Erythroblast (primary cell): ENCODE measurements around the gene FAM117A.

Experiments
- DNase-seq, 2 experiments: peaks; one replicate each; lab custom pipeline; 2025; lab: John Stamatoyannopoulos, UW
- GATA1 ChIP-seq: IDR thresholded peaks from 2 replicates; pipeline ENCODE4 v1.6.1; 2011; ENCODE audit warnings: low read depth, mild to moderate bottlenecking, control low read depth, low read length, moderate library complexity
- POLR2A ChIP-seq: IDR thresholded peaks from 2 replicates; pipeline ENCODE4 v1.6.1; 2011; ENCODE audit warnings: mild to moderate bottlenecking, low read length

The FAM117A gene, protein sequence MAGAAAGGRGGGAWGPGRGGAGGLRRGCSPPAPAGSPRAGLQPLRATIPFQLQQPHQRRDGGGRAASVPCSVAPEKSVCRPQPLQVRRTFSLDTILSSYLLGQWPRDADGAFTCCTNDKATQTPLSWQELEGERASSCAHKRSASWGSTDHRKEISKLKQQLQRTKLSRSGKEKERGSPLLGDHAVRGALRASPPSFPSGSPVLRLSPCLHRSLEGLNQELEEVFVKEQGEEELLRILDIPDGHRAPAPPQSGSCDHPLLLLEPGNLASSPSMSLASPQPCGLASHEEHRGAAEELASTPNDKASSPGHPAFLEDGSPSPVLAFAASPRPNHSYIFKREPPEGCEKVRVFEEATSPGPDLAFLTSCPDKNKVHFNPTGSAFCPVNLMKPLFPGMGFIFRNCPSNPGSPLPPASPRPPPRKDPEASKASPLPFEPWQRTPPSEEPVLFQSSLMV

DNA sequence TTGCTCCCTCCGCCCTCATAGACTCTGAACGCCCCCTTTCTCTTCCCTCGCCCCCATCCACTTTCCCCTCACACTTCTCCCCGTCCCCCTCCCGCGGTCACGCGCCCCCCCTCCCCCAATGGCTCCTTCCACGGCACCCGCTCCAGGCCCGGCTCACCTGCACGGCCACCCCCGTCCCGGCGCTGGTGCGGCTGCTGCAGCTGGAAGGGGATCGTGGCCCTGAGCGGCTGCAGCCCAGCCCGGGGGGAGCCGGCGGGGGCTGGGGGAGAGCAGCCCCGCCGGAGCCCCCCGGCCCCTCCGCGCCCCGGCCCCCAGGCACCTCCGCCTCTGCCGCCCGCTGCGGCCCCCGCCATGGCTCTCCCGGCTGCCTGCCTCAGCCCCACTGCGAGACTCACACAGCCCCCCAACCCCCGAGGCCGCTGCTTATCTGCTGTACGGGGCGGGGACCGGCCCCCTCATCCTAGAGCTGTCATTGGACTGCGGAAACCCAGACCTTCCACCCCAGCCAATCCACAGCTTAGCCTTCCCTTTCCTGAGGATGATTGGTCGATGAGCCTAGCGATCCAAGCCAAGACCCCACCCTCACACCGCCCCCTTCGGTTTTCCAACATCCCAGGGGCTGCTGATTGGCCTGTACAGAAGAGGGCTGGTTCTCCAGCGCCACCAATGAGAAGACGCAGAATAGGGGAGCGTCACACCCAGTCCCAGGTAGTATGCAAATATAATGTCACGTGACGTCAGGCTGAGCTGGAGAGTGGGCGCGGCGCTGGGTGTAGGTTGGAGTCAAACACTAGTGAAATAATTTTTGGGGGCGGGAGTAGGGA lies at the start of gene FAM117A:
TSS of gene FAM117A (minus strand) at position 397 of the 824 bp plus-strand sequence. CDS start at position 353, 44 bp downstream.
- DNase-seq, result peak; percentile 99 to 100
- TF ChIP-seq POLR2A, result peak; percentile 76
- TF ChIP-seq GATA1, result no peak

DNA sequence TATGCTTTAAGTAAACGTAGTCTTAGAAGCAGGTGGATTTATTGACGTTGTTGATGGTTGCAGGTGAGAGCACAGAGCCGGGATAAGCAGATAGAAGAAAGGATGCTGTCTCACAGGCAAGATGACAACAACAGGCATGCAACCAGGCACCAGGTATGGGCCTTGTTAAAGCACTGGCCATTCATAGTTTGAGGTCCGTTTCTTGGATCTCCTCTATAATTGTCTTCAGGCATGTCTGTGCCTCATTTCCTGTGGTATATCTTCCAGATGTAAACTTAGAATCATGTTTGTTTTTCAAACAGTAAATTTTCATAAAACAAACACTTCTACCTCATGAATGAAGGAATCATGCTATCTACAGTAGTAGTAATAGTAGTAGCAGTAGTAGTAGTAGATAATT lies 45.1 kb upstream of the FAM117A start:
- no peak for DNase-seq
- no peak for TF ChIP-seq POLR2A
- no peak for TF ChIP-seq GATA1

DNA sequence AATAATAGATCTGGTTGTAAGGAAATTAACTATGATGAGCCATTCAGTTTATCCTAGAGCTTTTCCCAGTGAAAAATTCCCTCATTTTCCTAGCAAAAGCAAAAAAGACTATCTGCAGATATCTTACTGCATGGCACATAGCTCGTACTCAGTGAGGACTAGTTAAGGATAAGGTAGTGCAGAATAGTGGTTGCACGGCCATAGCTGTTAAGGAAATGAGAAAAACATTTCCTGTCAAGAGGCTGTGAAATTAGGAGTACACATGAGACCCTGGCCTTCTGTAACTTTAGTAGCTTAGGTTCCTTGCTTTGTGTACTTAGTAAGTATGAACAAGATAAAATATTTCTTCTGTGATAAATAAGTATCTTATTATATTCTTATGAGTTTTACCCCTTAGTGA lies 34.8 kb upstream of the FAM117A start:
- DNase-seq, result no peak
- TF ChIP-seq POLR2A, result no peak
- no peak for TF ChIP-seq GATA1

DNA sequence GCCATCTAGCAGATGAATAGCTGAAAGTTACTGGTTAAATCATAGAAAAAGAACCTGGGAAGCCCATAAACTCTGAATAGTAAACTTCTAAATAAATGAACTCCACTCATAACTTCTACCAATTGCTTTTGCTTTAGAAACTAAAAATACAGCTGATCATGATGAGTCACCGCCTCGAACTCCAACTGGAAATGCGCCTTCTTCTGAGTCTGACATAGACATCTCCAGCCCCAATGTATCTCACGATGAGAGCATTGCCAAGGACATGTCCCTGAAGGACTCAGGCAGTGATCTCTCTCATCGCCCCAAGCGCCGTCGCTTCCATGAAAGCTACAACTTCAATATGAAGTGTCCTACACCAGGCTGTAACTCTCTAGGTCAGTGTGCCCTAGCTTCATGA lies 34.3 kb upstream of the FAM117A start:
- TF ChIP-seq POLR2A (no peak), GATA1 (no peak)
- DNase-seq, result peak in 1 of 2 experiments; percentile 26

DNA sequence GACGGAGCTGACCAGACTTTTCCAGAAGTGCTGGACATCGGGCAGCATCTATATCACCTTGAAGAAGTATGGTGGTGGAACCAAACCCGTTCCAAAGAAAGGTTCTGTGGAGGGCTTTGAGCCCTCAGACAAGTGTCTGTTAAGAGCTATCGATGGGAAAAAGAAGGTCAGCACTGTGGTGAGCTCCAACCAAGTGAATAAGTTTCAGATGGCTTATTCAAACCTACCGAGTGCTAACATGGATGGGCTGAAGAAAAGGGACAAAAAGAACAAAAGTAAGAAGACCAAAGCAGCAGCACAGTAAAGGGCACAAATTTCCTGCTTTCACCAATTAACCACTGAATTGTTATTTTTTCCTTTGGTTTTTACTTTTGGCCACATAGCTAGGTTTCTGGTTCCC lies 31.4 kb upstream of the FAM117A start:
- TF ChIP-seq GATA1 (no peak), POLR2A (no peak)
- DNase-seq, result no peak

DNA sequence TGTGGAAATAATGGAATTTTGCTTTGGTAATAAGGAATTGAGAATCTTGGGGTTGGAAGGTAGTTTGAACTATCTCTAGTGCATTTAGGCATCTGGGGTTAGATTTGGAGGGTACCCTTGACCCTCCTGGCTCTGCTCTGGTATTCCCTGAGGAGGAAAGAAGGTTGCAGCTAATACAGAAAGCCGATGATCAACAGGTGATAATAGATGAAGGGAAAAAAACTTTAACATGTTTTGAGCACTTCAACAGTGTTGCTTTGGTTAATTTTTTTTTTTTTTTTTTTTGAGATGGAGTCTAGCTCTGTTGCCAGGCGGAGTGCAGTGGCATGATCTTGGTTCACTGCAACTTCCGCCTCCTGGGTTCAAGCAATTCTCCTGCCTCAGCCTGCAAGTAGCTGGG lies 29.4 kb upstream of the FAM117A start:
- TF ChIP-seq POLR2A (no peak), GATA1 (no peak)
- no peak for DNase-seq

DNA sequence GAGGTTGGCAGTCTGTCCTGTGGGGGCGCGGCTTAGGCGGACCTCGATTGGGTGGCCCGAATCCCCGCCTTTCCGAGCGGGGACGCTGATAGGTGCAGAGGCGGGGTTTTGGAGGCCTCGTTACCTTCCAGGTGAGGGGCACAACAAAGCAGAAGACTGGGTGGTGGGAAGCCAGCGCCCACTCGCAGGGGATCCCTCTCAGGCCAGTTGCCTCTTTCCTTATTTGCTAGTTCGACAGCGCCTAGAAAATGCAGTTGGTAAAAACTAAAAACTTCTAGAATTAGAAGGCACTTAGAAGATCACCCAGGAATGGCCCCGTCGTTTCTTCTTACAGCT lies 25.3 kb upstream of the FAM117A start:
- DNase-seq, result no peak
- TF ChIP-seq POLR2A, result no peak
- TF ChIP-seq GATA1, result no peak

DNA sequence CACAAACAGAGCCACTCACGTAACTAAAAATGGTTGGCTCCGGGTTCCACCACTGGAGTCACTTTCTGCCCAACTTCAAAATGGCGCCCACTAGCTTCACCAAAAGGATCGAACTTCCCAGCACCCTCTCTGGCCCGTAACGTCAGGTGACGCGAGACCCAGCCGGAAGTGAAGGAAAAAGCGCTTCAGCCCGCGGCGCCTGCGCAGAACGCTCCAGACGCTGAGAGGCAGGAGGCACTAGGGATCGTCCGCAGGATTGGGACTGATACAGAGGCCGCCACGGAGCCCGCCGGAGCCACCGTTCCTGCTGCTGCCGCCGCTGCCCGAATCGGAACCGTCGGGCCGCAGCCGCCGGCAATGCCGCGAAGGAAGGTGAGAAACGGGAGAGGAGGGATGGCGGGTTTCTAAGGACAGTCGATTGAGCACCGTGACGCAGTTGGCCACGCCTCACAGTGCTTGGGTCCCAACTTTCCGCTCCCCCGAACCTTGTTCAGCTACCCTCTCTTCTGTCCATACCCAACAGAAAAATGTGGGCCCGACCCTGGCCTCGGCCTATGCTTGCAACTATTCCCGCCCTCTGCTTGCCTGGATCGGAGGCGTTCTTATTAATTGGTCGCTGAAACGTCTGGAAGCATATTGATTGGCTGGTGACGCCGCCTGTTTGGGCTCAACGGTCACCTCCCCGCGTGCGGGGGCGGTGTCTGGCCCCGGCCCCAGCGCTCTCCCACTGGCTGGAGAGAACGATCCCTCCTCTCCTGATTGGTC lies 24.7 kb upstream of the FAM117A start, which contains the start of gene KAT7:
TSS of gene KAT7 (plus strand) at position 204 of the 765 bp plus-strand sequence. CDS start at position 358, 154 bp downstream.
- DNase-seq, result peak; percentile 99 to 100
- TF ChIP-seq POLR2A (peak; percentile 98), GATA1 (no peak)

DNA sequence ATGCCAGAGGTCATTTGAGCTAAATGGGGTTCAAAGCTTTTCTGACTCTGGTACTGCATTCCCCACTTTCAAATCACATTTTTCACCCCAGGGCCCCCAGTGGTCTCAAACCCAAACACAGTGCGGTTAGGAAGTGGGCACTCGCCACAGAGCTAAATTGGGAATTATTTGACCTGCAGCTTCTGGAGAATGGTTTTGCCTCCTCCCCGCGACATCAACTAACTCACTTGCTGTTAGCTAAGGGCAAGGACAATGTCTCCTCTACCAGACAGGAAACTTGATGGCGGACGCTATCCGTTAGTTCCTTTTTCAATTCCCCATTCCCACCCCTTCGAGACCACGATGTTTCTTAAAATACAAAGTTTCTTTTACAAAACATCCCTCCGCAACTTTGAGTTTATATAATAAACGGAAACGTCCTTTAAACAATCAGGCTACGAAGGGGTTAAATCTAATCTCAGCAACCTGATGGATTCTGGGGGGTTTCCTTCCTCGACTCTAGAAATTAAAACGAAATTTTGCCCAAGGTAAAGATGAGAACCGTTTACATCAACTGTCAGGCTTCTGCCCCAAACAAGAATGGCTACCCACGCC lies 24.1 kb upstream of the FAM117A start:
- TF ChIP-seq GATA1 (no peak), POLR2A (no peak)
- DNase-seq, result no peak

DNA sequence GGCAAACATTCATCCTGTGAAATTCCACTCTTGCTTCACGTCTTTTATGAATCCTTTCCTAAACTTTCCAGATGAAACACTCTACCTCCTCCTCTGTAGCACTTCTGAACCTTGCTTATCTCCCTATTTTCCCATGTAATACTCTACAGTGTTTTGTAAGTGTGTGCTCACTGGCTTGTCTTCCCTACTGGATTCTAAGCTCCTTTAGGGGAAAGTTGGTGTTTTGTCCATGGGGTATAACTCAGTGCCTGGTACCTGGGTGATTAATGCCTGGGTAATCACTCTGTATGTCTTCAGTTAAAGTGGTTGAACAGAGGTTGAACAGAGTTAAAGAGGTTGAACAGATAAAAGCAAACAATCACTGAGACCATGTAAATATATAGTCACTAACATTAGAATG lies 20.7 kb upstream of the FAM117A start:
- no peak for DNase-seq
- TF ChIP-seq GATA1 (no peak), POLR2A (no peak)

DNA sequence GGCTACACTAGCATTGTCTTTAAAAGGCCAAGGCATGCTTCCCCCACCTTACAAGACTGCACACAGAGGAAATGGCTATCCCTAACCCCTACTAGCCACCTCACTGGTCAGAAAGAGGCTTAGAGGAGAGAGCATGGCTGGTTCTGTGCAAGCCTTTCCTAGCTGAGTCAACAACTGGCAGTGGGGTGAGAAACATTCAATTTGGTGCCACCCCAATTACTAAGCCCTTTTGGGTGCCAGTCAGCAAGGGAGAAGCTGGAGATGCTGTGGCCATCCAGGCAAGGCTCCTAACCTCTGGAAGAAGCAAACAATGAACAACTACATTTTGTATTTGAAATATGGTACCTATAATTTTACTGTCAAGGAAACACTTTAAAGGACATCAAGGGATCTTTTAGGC lies 19.9 kb upstream of the FAM117A start:
- TF ChIP-seq POLR2A, result no peak
- no peak for TF ChIP-seq GATA1
- DNase-seq, result no peak

DNA sequence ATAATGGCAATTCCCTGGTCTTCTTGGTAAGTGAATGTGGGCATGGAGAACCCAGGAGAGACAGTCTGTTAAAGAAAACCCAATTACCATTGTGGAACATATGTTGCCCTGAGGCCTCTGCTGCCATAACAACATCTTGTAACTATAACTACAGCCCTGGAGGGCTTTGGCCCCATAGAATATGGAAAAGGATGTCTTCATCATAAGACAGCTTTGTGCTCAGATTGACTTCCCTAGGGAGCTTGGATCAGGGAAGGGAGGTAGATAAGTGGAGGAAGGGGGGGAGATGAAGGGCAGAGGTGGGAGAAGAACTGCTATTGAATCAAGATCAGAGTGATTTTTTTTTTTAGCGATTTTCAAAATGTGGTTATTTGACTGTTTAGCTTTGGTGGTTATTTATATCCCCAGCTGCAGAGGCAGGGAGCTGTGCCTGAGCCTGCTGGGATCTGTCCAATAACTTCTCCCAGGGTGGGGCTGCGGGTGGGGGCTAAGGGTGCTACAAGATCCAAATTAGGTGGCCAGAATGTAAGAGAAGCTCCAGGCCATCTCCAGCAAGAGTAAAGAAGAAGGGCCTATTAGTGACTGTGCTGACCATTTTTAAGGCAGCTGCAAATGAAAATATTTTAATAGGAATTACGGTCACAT lies 19.3 kb upstream of the FAM117A start:
- DNase-seq, result no peak
- TF ChIP-seq POLR2A (no peak), GATA1 (no peak)

DNA sequence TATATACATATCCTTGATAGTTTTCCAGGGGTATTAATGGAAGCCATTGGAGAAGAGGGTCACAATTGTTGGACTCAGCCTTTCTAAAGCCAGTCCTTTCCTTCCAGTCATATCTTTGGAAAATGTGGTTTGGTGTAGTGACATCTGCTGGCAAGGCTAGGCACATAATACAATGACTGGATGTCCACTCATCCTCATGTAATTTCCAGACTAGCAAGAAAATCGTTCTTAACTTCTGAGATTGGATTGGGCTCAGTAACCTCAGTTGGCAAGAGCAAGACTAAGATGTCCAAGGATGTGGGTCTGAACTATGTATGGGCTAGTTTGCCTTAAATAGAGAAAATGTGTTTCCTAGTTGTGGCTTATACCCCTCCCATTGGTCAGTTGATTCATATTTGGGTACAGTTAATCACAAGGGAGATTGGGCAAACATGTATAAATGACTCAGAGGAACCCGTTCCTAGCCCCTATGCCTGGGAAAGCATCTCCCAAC lies 15.9 kb upstream of the FAM117A start:
- peak in 1 of 2 experiments; percentile 83 for DNase-seq
- TF ChIP-seq POLR2A (no peak), GATA1 (no peak)

DNA sequence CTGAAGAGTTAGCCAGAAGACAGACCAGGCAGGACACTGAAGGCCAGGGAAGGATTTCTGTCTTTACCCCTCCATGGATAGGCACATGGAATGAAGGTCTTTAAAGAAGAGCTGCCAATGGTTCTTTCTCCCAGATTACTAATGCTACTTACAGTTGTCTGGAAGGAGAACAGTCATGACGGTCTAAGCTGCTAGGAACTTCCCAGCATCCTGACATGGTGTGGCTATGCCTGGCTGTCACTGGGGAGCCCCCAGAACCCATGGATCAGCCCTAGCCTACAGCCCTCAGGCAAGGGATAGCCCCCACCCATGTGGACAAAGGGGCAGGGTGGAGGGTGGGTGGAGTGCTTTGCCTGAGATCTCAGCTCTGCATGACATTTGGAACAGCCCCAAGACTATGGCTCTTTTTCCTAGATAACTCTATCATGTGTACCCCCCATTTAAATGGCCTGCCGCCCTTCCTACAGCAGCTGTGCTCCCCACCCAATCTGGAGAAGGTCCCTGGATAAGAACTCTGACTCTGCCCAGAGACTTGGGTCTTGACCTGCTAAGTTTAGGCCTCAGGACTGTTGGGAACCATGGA lies 15.3 kb upstream of the FAM117A start:
- TF ChIP-seq GATA1, result no peak
- no peak for TF ChIP-seq POLR2A
- DNase-seq, result peak; percentile 90 to 97
